ENCODE measurements around the gene SPRYD4. TPM values are rescaled to one million over a fixed set of nuclear protein-coding genes. Genes with fewer than 3 reads are reported as not detected.

SPRYD4 gene
- polyA plus RNA-seq, 1 donor (not counting 4 experiments of a cell fraction or from before 2014, with no cell fraction given), result 3.1 TPM

DNA sequence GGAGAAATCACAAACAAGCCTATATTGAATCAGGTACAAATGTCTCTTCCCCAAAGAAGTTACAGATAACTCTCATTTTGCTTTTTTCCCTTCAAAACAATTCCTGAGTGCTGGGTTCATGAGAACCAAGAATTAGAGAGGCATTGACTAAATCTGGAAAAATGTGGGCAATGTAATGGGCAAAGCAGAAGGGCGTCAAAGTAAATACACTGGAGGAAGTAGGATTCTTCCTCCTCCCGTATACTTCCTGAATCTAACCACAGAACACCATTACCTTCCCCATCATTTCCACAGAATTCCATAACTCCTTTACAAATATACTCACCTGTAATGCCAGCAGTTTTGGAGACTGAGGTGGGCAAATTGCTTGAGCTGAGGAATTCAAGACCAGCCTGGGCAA, 50.2 kb downstream of the SPRYD4 start:
- Histone ChIP-seq H3K79me2 (ENCODE audit: control insufficient read depth, insufficient read depth, low read length) (peaks cover 18% of the 10 kb centered on the region), H3K9me1 (ENCODE audit: control insufficient read depth, extremely low read depth, insufficient read depth, low read length) (no peaks in the 10 kb centered on the region), H3K27me3 (ENCODE audit: control insufficient read depth, extremely low read depth, insufficient read depth, low read length) (no peaks in the 10 kb centered on the region), H3K9me3 (ENCODE audit: control insufficient read depth, low read depth, low read length) (no peaks in the 10 kb centered on the region), H3K4me2 (ENCODE audit: control insufficient read depth, extremely low read depth, insufficient read depth, low read depth, low read length) (peak overlapping the region; percentile 54), H4K20me1 (ENCODE audit: control insufficient read depth, extremely low read depth, insufficient read depth, low read length) (no peaks in the 10 kb centered on the region), H3K4me1 (ENCODE audit: control insufficient read depth, extremely low read depth, insufficient read depth, low read length) (peaks cover 33% of the 10 kb centered on the region), H3K27ac (ENCODE audit: control insufficient read depth, insufficient read depth, low read length) (peak overlapping the region; percentile 50), H3K9ac (ENCODE audit: control insufficient read depth, extremely low read depth, insufficient read depth, low read length) (no peak overlapping the region), H3K36me3 (ENCODE audit: control insufficient read depth in 2 of 2, extremely low read depth in 1 of 2, insufficient read depth in 2 of 2, low read length in 2 of 2) (no peaks in the 10 kb centered on the region), H3K4me3 (ENCODE audit: control insufficient read depth in 2 of 3, extremely low read depth in 1 of 3, insufficient read depth in 2 of 3, low read depth in 1 of 3, low read length in 3 of 3) (peak overlapping the region in 1 of 3 experiments; percentile 15), H2AFZ (ENCODE audit: control insufficient read depth, low read length) (no peak overlapping the region)
- DNase-seq (ENCODE audit: low read depth, low spot score) (no peak), FAIRE-seq (peak; percentile 59)
- TF ChIP-seq EZH2 (IDR thresholded peaks at IDR 0.05; ENCODE audit: low read length), result no peak
- TF ChIP-seq, protein P1, sequence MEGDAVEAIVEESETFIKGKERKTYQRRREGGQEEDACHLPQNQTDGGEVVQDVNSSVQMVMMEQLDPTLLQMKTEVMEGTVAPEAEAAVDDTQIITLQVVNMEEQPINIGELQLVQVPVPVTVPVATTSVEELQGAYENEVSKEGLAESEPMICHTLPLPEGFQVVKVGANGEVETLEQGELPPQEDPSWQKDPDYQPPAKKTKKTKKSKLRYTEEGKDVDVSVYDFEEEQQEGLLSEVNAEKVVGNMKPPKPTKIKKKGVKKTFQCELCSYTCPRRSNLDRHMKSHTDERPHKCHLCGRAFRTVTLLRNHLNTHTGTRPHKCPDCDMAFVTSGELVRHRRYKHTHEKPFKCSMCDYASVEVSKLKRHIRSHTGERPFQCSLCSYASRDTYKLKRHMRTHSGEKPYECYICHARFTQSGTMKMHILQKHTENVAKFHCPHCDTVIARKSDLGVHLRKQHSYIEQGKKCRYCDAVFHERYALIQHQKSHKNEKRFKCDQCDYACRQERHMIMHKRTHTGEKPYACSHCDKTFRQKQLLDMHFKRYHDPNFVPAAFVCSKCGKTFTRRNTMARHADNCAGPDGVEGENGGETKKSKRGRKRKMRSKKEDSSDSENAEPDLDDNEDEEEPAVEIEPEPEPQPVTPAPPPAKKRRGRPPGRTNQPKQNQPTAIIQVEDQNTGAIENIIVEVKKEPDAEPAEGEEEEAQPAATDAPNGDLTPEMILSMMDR (optimal IDR thresholded peaks at IDR 0.05 in 1 of 3, IDR thresholded peaks at IDR 0.05 in 1 of 3, conservative IDR thresholded peaks at IDR 0.05 in 1 of 3; ENCODE audit: extremely low read depth in 1 of 3, insufficient read depth in 2 of 3, low read length in 3 of 3), result no peak
- dilution Hi-C loops (cut with MboI; ENCODE audit: extremely low pct_ligation_motif_present, low sequenced_read_pairs), result no loop called here

DNA sequence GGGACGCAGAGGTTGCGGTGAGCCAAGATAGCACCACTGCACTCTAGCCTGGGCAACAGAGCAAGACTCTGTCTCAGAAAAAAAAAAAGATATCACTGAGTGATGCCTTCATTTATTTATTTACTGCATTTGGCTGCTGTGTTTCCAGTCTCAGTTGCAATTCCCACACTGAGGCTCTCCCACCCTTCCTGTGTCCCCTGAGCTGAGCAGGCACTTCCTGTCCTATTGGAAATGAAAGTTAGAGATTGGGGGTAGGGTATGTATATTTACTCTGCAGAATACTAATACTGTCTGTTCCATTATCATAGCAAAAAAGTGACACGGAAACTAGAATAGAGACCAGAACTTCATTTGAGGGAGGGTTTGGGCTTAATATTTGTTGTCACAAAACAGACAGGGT, 51.7 kb downstream of the SPRYD4 start:
- dilution Hi-C loops (cut with MboI; ENCODE audit: extremely low pct_ligation_motif_present, low sequenced_read_pairs), result no loop called here
- Histone ChIP-seq H3K27ac (ENCODE audit: control insufficient read depth, insufficient read depth, low read length) (peak overlapping the region; percentile 3), H3K4me1 (ENCODE audit: control insufficient read depth, extremely low read depth, insufficient read depth, low read length) (peaks cover 33% of the 10 kb centered on the region), H2AFZ (ENCODE audit: control insufficient read depth, low read length) (peak overlapping the region; percentile 54), H3K9me1 (ENCODE audit: control insufficient read depth, extremely low read depth, insufficient read depth, low read length) (no peaks in the 10 kb centered on the region), H3K9ac (ENCODE audit: control insufficient read depth, extremely low read depth, insufficient read depth, low read length) (no peak overlapping the region), H3K4me3 (ENCODE audit: control insufficient read depth in 2 of 3, extremely low read depth in 1 of 3, insufficient read depth in 2 of 3, low read depth in 1 of 3, low read length in 3 of 3) (no peak overlapping the region), H3K36me3 (ENCODE audit: control insufficient read depth in 2 of 2, extremely low read depth in 1 of 2, insufficient read depth in 2 of 2, low read length in 2 of 2) (no peaks in the 10 kb centered on the region), H4K20me1 (ENCODE audit: control insufficient read depth, extremely low read depth, insufficient read depth, low read length) (no peaks in the 10 kb centered on the region), H3K79me2 (ENCODE audit: control insufficient read depth, insufficient read depth, low read length) (peaks cover 32% of the 10 kb centered on the region), H3K9me3 (ENCODE audit: control insufficient read depth, low read depth, low read length) (no peaks in the 10 kb centered on the region), H3K27me3 (ENCODE audit: control insufficient read depth, extremely low read depth, insufficient read depth, low read length) (no peaks in the 10 kb centered on the region), H3K4me2 (ENCODE audit: control insufficient read depth, extremely low read depth, insufficient read depth, low read depth, low read length) (peak overlapping the region; percentile 92)
- TF ChIP-seq EZH2 (IDR thresholded peaks at IDR 0.05; ENCODE audit: low read length), result no peak
- TF ChIP-seq, protein P1 (optimal IDR thresholded peaks at IDR 0.05 in 1 of 3, IDR thresholded peaks at IDR 0.05 in 1 of 3, conservative IDR thresholded peaks at IDR 0.05 in 1 of 3; ENCODE audit: extremely low read depth in 1 of 3, insufficient read depth in 2 of 3, low read length in 3 of 3), result no peak
- FAIRE-seq (no peak), DNase-seq (ENCODE audit: low read depth, low spot score) (no peak)

Measured in keratinocyte (primary cell).